SK-N-DZ (cell line): Measurements from ENCODE around the gene PHF12.

Experiments used
- DNase-seq: peaks from one replicate; pipeline ENCODE4 v3.0.0-alpha.2; 2015; ENCODE audit warnings: low spot score

PHF12 gene

GRCh38 chr17:28975646-28976045 lies 24.3 kb upstream of the PHF12 start:
- DNase-seq: no peak

DNA sequence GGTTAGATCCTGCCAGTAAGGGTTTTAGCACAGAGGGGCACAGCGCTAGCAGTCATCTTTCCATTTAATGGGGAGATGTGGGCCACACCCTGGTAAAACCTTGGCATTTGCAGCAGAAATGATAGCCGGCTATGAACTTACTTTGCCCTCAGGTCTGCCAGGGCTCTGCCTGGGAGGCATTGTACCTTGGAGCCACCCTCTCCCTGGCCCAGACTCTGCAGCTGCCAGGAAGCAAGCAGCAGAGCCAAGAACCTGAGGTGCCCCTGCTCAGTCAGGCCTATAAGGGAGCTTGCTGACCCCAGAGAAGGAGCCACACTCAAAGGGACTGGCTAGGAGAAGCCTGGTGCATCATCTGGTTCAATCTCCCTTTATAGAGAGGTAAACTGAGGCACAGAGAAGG lies 23.7 kb upstream of the PHF12 start:
- no peak for DNase-seq

DNA sequence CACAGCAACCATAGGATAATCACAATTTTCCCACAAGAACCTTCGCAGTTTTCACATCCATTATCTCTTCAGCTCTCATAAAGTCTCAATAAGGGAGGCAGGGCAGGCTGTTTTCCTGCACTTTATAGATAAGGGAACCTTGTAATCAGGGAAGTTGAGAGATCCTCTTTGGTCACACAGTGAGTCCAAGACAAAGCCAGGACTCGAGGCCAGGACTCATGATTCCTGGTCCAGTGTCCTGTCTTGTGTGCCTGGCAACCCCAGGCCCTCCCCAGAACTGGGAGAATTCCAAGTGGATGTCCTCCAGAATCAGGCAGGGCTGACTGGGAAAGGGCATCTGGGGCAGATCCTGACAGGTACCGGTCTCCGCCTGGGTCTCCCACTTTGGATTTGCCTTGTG lies 23.1 kb upstream of the PHF12 start:
- DNase-seq: no peak

DNA sequence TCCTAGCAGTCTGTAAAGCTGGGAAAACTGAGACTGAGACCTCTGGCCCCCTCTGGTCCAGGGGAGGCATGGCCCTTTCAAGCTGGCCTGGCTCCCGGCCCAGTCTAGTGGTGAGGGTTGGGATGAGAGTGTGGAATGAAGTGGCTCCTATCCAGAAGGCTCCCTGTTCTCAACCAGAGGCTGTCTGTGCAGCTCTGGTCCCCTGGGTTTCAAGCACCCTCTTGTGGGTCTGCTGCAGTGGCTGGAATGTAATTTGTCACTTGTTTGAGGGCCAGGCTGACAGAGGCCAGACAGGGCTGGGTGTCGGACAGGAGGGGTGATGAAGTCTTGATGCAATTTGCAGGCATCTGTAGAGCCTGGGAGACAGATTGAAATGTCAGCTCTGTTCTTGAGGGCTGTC lies 22.1 kb upstream of the PHF12 start:
- DNase-seq: peak; percentile 100

GRCh38 chr17:28972437-28972836 lies 21.1 kb upstream of the PHF12 start:
- DNase-seq: no peak

- no peak for DNase-seq
Measured at GRCh38 chr17:28970879-28971278, 19.6 kb upstream of the PHF12 start.

GRCh38 chr17:28969706-28970393 lies 18.5 kb upstream of the PHF12 start:
- no peak for DNase-seq

- no peak for DNase-seq
Measured at GRCh38 chr17:28968914-28969295, 17.6 kb upstream of the PHF12 start.

DNA sequence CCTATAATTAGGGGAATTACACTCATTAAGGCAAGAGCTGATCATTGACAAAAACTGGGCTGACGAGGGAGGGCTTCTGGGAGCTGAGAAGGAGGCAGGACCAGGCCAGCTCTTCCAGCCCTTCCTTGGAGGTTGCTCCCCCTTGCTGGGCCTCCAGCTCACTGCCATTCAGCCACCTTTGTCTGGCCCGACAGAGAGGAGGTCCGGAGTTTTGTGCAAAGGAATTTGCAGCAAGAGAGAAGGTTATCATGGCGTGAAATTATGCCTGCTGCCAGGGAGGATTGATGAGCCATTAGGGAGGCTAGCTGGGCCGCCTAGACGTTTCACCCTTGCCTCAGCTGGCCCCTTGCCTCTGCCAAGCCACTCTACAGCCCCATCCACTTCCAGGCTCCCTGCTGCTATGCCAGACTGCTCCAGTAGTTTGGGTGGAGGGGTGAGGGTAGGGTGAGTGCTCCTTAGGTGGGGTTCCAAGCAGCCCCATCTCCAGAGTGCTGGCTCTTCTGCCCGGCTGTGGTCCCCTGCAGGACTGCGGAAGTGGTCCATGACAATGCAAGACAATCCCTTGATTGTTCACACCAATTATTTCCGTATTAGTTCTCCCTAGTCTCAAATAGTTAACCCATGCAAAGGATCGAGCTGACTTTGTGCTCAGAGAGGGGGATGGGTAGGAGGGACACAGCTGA lies 17.1 kb upstream of the PHF12 start:
- DNase-seq: no peak

DNA sequence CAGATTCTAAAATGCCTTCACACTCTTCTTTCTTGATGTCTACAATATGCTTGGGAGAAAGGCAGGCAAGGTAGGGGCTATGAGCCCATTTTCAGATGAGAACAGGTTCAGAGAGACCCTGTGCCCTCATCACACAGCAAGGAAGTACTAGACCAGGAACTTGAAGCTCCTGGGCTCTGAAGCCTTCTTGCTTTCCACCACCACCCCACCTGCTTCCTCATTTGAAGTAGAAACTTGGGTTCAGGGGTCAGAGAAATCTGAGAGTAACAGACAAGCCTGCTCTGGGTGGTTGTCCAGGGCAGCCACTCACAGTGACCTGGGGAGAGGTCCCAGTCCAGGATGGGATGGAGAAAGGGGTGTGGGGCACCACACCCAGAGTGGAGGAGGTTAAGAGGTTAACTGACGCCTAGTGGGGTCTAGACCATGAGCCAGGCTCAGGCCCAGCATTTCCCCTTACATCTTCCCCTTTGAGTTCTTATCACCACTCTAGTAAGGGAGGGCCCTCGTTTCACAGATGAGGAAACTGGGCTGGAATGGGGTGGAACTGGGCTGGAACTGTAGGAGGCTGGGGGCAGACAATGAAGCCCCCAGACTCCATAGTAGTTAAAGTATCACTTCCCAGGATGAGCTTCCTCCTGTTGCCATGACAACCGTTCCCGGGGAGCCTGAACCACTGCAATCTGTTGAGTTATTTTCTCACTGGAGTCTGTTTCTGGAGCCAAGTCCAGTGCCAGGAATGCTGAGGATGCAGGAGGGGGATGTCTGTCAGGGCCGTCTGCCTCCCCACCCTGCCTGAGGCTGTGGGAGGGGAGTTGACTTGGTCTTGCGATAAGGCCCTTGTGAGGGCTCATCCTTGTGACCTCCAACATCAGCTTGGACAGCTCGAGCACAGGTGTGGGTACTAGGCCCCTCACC lies 16.2 kb upstream of the PHF12 start:
- peak; percentile 51 for DNase-seq

GRCh38 chr17:28963841-28964240 lies 12.5 kb upstream of the PHF12 start:
- DNase-seq: no peak

DNA sequence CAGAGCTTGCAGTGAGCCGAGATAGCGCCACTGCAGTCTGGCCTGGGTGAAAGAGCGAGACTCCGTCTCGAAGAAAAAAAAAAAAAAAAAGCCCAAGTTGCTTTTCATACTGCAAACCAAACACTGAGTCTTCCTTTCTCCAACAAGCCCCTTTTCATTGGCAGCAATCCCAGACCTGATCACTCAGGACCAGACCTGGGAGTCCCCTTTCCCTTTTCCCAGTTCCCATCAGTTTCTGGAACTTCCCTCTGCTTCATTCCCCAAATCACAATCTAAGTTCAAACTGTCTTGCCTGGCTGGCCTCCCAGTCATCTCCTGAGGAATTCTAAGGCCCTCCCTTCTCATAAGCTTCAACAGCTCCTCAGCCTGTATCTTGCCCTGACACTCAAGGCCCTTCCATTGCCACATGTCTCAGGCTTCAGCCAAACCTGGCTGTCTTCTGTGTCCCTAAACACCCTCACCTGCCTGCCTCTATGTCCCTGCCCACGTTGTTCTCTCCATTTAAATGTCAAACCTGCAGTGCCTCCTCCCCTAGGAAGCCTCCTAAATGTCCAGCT lies 11.8 kb upstream of the PHF12 start:
- no peak for DNase-seq

GRCh38 chr17:28961391-28961790 lies 10.1 kb upstream of the PHF12 start:
- no peak for DNase-seq

DNA sequence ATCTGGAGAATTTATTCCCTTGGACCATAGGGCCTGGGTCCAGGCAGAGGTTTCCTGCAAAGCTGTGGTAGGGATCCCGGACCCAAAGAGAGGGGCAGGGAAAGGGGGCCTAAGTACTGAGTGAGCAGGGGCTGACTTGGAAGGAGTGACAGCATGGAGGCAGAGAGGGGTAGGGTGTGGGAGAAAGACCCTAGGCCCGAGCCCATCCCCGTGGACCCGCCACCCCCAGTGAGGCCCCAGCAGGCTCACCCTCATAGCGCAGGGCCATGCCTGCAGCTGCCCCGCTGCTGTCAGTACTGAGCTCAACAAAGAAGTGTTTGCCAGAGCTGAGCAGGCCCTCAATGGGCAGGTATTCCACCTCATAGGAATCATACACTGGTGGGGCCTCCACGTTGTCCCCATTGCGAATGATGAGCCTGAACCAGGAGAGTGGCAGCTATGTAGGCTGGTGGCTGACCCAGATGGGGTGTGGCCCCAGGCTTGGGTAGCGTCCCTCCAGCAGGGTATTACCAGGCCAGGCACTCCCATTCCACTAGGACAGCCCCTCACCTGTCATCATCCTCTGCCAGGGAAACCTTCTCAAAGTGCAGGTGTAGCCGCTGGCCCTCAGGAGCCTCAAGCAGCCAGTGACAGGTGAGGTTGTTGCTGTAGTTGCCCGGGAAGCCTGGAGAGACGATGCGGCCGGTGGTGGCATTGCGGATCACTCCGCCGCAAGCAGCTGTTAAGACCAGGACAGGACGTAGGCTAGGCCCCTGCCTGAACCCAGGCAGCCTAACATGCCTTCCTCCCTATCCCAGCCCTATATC lies 9.1 kb upstream of the PHF12 start:
- DNase-seq: no peak

GRCh38 chr17:28959471-28959871 lies 8.2 kb upstream of the PHF12 start:
- no peak for DNase-seq

- DNase-seq: no peak
Measured at GRCh38 chr17:28958820-28959455, 7.6 kb upstream of the PHF12 start.

DNA sequence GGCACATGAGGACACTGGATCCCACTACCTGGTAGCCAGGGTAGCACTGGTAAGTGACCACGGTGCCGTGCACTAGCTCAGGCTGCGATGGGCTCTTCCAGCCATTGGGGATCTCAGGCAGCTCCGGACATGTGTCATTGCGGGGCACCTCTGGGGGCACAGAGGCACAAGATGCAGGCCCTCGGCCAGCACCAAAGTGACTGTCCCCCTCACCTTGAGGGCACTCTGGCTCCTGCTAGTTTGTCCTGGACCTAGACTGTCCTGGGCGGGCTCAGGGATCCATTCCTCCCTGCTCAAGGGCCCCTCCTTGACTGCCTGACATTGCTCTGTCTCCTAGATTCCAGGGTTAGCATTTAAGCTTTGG lies 6.7 kb upstream of the PHF12 start:
- DNase-seq: no peak

GRCh38 chr17:28957277-28957991 lies 6.1 kb upstream of the PHF12 start:
- no peak for DNase-seq

GRCh38 chr17:28956861-28957260 lies 5.5 kb upstream of the PHF12 start:
- DNase-seq: no peak

- DNase-seq: no peak
Measured at GRCh38 chr17:28956112-28956511, 4.8 kb upstream of the PHF12 start.
